Mucosa of gallbladder (tissue), 1 donor: ENCODE measurements around the gene BRCA2. TPM values are rescaled to one million over a fixed set of nuclear protein-coding genes. Genes with fewer than 3 reads are reported as not detected.
A peak's percentile ranks its signal among the peaks of the same experiment; 100 is the strongest.
"Not testable (repeated sequence)": the region's sequence is repeated elsewhere in the genome, so short reads cannot be mapped to it uniquely, and the experiment has no call there.

ENCODE experiments used
- DNase-seq: peaks from one replicate; pipeline ENCODE4 v3.0.0-alpha.2; 2020; ENCODE audit warnings: low spot score
- total RNA-seq: library from RNA; stranded (reverse); gene quantifications from one replicate; pipeline ENCODE4 v1.2.1, GENCODE V29; 2021
- donor health status: DM: no; HTN: no; CAD: no.

The BRCA2 gene
- total RNA-seq, 1 donor from 2014 or later: 0.60 TPM

DNA sequence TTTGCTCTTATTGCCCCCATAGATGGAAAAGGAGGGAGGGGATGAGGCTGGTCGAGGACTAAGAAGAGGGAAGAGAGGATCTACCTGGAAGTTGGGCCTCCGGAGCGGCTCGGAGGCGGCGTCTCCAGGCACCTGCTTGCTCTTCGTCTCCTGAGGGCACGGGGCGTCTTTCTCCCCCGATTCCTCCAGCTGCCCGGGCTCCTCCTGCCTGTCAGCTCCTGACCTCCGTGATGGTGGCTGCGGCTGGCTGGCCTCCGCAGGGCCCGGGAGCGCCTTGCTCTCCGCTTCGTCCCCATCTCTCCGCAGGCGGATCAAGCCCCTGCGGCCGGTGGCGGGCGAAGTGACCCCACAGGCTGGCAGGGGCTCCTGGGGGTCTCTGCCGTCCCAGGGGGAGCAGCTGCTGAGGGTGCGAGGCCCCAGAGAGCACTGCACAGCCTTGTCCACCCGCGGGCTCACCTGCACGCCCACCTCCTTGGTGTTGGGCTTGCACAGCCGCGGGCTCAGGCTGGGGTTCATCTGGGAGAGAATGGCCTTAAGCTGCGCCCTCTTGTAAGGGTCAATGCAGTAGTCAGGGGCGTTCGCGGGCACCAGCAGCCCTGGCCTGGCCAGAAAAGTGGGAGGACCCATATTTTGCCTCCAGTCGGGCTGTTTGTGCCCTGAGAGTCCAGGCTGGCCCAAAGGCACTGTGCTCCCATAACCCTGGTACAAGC, 4.0 kb upstream of the BRCA2 start:
- DNase-seq: no peak

DNA sequence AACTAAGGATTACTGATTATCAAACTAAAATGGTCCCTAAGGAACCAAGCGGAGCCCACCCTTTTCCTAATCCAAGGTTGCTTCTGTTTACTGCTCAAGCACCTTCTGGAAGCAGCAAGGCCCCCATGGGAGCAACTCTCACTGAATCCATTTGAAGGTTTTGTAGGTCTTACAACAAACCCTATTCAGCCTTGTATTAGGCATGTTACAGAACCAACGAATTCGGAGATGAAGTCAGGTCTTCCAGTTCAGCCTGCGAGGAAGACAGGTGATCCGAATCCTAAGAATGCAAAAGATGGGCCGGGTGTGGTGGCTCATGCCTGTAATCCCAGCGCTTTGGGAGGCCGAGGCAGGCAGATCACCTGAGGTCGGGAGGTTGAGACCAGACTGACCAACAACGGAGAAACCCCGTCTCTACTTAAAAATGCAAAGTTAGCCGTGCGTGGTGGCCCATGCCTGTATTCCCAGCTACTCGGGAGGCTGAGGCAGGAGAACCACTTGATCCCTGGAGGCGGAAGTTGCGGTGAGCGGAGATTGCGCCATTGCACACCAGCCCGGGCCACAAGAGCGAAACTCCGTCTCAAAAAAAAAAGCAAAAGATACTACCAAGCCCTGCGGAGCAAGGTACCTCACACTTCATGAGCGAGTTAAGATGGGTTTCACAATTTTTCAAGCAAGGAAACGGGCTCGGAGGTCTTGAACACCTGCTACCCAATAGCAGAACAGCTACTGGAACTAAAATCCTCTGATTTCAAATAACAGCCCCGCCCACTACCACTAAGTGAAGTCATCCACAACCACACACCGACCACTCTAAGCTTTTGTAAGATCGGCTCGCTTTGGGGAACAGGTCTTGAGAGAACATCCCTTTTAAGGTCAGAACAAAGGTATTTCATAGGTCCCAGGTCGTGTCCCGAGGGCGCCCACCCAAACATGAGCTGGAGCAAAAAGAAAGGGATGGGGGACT, 754 bp upstream of the BRCA2 start:
- peak; percentile 34 for DNase-seq

GRCh38 chr13:32316028-32316339, 676 bp downstream of the BRCA2 start:
- no peak for DNase-seq

DNA sequence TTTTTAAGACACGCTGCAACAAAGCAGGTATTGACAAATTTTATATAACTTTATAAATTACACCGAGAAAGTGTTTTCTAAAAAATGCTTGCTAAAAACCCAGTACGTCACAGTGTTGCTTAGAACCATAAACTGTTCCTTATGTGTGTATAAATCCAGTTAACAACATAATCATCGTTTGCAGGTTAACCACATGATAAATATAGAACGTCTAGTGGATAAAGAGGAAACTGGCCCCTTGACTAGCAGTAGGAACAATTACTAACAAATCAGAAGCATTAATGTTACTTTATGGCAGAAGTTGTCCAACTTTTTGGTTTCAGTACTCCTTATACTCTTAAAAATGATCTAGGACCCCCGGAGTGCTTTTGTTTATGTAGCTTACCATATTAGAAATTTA, 1.2 kb downstream of the BRCA2 start:
- DNase-seq: no peak

DNA sequence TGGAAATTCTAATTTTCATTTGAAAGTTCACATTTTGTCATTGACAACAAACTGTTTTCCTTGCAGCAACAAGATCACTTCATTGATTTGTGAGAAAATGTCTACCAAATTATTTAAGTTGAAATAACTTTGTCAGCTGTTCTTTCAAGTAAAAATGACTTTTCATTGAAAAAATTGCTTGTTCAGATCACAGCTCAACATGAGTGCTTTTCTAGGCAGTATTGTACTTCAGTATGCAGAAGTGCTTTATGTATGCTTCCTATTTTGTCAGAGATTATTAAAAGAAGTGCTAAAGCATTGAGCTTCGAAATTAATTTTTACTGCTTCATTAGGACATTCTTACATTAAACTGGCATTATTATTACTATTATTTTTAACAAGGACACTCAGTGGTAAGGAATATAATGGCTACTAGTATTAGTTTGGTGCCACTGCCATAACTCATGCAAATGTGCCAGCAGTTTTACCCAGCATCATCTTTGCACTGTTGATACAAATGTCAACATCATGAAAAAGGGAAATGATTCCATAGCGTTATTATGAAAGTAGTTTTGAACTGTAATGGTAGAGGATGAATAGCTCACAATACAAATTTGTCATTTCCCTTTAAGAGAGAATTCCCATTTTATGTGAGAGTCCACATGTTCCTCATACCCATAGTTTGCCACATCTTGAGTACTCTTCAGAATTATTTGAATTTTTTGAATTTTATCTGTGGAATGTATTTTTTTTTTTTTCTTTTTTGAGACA, 2.6 kb downstream of the BRCA2 start:
- DNase-seq: no peak

DNA sequence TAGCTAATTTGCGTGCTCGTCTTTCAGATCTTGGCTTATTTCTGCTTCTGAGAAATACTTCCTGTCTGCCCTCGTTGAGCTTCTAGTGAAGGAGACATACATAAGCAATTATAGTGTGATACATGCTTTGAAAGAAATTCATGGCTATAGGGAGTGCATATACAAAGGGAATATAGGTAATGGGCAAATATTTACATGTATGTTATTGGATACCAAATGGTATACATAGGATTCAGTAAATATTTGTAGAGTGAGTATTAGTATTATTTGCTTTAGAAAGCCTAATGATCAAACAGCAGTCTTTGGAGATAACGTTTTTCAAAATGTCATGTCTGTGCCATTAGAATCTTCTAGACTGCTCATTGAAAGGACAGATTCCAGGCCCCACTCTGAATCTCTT, 5.2 kb downstream of the BRCA2 start:
- DNase-seq: no peak

DNA sequence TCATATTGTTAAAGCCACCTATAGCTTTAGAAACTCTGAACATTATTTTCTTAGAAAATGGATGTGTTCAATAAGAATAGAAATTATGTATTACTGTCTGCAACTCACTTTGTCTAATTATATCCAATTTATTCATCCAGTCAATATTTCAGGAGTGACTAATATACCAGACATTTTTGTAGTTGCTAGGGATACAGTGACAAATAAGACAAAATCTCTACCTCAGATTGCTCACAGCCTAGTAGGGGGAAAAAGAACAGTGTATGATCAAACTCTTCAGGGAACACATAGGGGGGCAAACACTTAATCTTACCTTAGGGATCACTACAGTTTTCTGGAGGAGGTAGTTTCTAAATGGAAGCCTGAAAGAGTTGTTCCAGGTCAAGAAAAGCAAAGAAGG, 8.6 kb downstream of the BRCA2 start:
- DNase-seq: no peak

DNA sequence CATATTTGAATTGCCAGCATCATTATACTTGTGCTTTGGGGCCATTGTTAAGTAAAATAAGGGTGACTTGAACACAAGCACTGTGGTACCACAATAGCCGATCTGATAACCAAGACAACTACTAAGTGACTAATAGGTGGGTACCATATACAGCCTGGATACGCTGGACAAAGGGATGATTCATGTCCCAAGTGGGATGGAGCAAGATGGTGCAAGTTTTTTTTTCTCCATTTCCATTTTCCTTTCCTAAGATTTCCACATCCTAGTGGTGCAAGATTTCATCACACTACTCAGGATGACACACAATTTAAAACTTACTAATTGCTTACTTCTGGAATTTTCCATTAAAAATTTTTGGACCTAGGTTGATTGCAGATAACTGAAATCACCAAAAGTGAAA, 15.1 kb downstream of the BRCA2 start:
- no peak for DNase-seq

GRCh38 chr13:32334671-32335070, 19.4 kb downstream of the BRCA2 start:
- DNase-seq: no peak

- DNase-seq: no peak
Measured at GRCh38 chr13:32340914-32341313, 25.6 kb downstream of the BRCA2 start.

GRCh38 chr13:32347651-32348050, 32.3 kb downstream of the BRCA2 start:
- no peak for DNase-seq

DNA sequence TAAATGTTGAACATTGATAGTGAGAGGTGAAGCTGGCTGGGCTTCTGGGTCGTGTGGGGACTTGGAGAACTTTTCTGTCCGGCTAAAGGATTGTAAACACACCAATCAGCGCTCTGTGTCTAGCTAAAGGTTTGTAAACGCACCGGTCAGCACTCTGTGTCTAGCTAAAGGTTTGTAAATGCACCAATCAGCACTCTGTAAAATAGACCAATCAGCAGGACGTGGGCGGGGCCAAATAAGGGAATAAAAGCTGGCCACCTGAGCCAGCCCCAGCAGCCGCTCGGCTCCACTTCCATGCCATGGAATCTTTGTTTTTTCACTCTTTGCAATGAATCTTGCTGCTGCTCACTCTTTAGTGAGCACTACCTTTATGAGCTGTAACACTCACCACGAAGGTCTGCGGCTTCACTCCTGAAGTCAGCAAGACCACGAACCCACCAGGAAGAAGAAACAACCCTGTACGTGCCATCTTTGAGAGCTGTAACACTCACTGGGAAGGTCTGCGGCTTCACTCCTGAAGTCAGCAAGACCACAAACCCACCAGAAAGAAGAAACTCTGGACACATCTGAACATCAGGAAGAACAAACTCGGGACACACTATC, 35.6 kb downstream of the BRCA2 start:
- DNase-seq: not testable (repeated sequence)

GRCh38 chr13:32354040-32354439, 38.7 kb downstream of the BRCA2 start:
- no peak for DNase-seq

DNA sequence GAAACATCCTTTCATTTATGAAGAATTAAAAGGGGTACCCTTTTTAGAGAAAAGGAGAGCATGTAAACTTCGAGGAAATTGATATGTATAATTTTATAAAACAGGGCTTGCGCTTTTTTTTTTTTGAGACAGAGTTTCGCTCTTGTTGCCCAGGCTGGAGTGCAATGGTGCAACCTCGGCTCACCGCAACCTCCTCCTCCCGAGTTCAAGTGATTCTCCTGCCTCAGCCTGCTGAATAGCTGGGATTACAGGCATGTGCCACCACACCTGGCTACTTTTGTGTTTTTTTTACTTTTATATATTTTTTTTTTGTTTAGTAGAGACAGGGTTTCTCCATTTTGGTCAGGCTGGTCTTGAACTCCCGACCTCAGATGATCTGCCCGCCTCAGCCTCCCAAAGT, 40.6 kb downstream of the BRCA2 start:
- DNase-seq: not testable (repeated sequence)

GRCh38 chr13:32362574-32362973, 47.3 kb downstream of the BRCA2 start:
- DNase-seq: no peak

DNA sequence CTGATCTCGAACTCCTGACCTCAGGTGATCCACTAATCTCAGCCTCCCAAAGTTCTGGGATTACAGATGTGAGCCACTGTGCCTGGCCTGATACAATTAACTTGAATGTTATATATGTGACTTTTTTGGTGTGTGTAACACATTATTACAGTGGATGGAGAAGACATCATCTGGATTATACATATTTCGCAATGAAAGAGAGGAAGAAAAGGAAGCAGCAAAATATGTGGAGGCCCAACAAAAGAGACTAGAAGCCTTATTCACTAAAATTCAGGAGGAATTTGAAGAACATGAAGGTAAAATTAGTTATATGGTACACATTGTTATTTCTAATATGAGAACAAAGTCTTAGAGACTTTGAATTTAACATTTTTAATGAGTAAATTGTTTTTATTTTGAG, 55.5 kb downstream of the BRCA2 start:
- DNase-seq: no peak

DNA sequence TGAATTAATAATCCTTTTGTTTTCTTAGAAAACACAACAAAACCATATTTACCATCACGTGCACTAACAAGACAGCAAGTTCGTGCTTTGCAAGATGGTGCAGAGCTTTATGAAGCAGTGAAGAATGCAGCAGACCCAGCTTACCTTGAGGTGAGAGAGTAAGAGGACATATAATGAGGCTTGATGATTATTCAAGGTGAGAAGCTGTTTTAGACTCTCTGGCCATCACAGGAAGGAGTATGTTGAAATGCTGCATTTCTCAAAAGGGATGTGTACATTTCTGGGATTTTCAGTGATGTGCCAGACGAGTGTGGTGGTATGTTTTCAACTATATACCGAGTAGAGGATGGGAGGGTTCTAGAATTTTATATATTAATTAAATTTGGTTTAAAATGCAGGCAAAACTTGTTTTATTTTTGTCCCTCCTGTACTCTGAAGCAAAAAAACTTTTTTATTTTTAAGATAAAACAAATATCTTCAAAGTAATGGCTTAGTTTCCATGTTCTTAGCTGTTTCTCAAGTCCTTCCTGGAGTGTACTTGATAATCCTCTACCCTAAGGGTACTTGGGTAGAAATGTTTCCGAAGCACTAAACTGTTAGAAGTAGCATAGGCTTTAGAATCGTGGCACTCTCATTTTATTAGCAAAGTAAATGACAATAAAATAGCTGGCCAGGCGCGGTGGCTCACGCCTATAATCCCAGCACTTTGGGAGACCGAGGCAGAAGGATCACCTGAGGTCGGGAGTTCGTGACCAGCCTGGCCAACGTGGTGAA, 61.5 kb downstream of the BRCA2 start:
- no peak for DNase-seq

- DNase-seq: no peak
Measured at GRCh38 chr13:32378012-32378411, 62.7 kb downstream of the BRCA2 start.

- peak; percentile 19 for DNase-seq
Measured at GRCh38 chr13:32381539-32381938, 66.2 kb downstream of the BRCA2 start.

GRCh38 chr13:32383836-32384618, 68.7 kb downstream of the BRCA2 start:
- DNase-seq: no peak
